Stomach (tissue), 9 donors: Measurements from ENCODE around the gene FLYWCH1. TPM values are rescaled to one million over a fixed set of nuclear protein-coding genes. Genes with fewer than 3 reads are reported as not detected.

Experiments
- DNase-seq, 2 donors: peaks; one replicate each; pipeline versions ENCODE4 v3.0.0 to v3.0.0-alpha.2; 2013 to 2019
- H3K27ac ChIP-seq, 5 donors: fragments of 200-600 bp in 4 of 5; sonication (generic) in 4 of 5; one replicate each; pipeline ENCODE4 v1.5.1; 2013 to 2019; ENCODE audit warnings: mild to moderate bottlenecking in 1 of 5, moderate library complexity in 1 of 5
- H3K27me3 ChIP-seq, 3 donors: fragments of 200-600 bp; sonication (generic); one replicate each; pipeline ENCODE4 v1.5.1; 2017 to 2019; ENCODE audit warnings: mixed run types in 1 of 3
- H3K36me3 ChIP-seq, 4 donors: fragments of 200-600 bp; sonication (generic); 1 replicate in 3 of 4; 2 replicates in 1 of 4; pipeline ENCODE4 v1.5.1; 2016 to 2019
- H3K4me1 ChIP-seq, 4 donors: fragments of 200-600 bp; sonication (generic); one replicate each; pipeline ENCODE4 v1.5.1; 2016 to 2019
- H3K4me3 ChIP-seq, 4 donors: fragments of 200-600 bp; sonication (generic) in 3 of 4; one replicate each; pipeline ENCODE4 v1.5.1; 2016 to 2019; ENCODE audit warnings: mild to moderate bottlenecking in 1 of 4
- H3K9me3 ChIP-seq, 4 donors: fragments of 200-600 bp; sonication (generic); one replicate each; pipeline ENCODE4 v1.5.1; 2016 to 2019
- CTCF ChIP-seq, 7 experiments: fragments of 450-650 bp in 4 of 7; fragments of 200-600 bp in 3 of 7; sonication (generic) in 3 of 7; IDR thresholded peaks; one replicate each; pipeline ENCODE4 v1.5.1; 2016 to 2019; ENCODE audit warnings: antibody characterized with exemption in 7 of 7, control low read depth in 2 of 7, mild to moderate bottlenecking in 1 of 7
- EP300 ChIP-seq: sonication (generic); formaldehyde crosslinking; IDR thresholded peaks from one replicate; pipeline ENCODE4 v1.6.1; 2017; ENCODE audit warnings: antibody characterized with exemption
- POLR2A ChIP-seq, 4 donors: fragments of 450-650 bp; IDR thresholded peaks; one replicate each; pipeline ENCODE4 v1.6.1; 2016; ENCODE audit warnings: antibody characterized with exemption in 4 of 4, control low read depth in 2 of 4, mild to moderate bottlenecking in 1 of 4, moderate library complexity in 1 of 4
- POLR2AphosphoS5 ChIP-seq, 3 donors: sonication (generic); formaldehyde crosslinking; IDR thresholded peaks; one replicate each; pipeline ENCODE4 v1.6.1; 2016; ENCODE audit warnings: antibody characterized with exemption in 3 of 3
- WGBS, 5 donors: extraction: QIAGEN DNeasy Blood & Tissue Kit in 3 of 5; methylation state at CpG; one replicate each; pipeline versions ENCODE4 v1.1.5 to v1.1.7; 2013 to 2018; 5-methylcytosine and 5-hydroxymethylcytosine counted together
- intact Hi-C: fragments of 100-400 bp; cut with DNase I; formaldehyde crosslinking; loops from one replicate; pipeline ENCODE4 v1.15.1; 2023; ENCODE audit warnings: low total_unique reads
- polyA plus RNA-seq, 3 donors: library from polyadenylated mRNA; stranded (reverse); fragments of 200-250 nt; gene quantifications; one replicate each; pipeline ENCODE4 v1.2.3, GENCODE V29; 2013
- total RNA-seq, 5 donors: library from RNA; depleted of rRNA; stranded (reverse); fragments of >200 nt; gene quantifications; one replicate each; pipeline versions ENCODE4 v1.1.0 to v1.2.3, GENCODE V29; 2014 to 2016
- donor health status: healthy with polysubstance abuse.
- donor health status: Bipolar disorder and iron deficiency.
- donor health status: healthy.

FLYWCH1 gene
- total and polyA plus RNA-seq, 8 donors, result 8.1 to 121 (median 17.6) TPM

GRCh38 chr16:2910441-2910969 is 1.2 kb upstream of the FLYWCH1 start:
- H3K4me1 ChIP-seq, result peaks cover 15 to 40% (median 30%) of the 10 kb centered on the region in 4 donors
- no peak overlapping the region for H3K4me3 ChIP-seq
- WGBS, 5 donors, result 68 to 77% (median 74%) methylated on average over 5 of the region's 5 CpGs
- no peak overlapping the region for H3K27ac ChIP-seq
- H3K27me3 ChIP-seq, result no peaks in the 10 kb centered on the region
- no peak for DNase-seq
- TF ChIP-seq POLR2A (IDR thresholded peaks at IDR 0.05) (no peak), EP300 (no peak), CTCF (IDR thresholded peaks at IDR 0.05) (no peak), POLR2AphosphoS5 (IDR thresholded peaks at IDR 0.05) (no peak)
- H3K9me3 ChIP-seq, result no peaks in the 10 kb centered on the region
- intact Hi-C loops, result no loop called here
- H3K36me3 ChIP-seq, result peaks cover 8 to 18% (median 15%) of the 10 kb centered on the region in 4 donors

GRCh38 chr16:2912330-2913199 is 834 bp downstream of the FLYWCH1 start:
- 4 to 9% (median 5%) methylated on average over 21 to 39 of the region's 39 CpGs for WGBS, 5 donors
- Histone ChIP-seq H3K36me3 (peaks cover 11 to 34% (median 30%) of the 10 kb centered on the region in 4 donors), H3K27me3 (no peaks in the 10 kb centered on the region), H3K27ac (peak overlapping the region; percentile 75 to 94 (median 88)), H3K9me3 (no peaks in the 10 kb centered on the region), H3K4me3 (peak overlapping the region; percentile 82 to 88 (median 86)), H3K4me1 (peaks cover 8 to 21% (median 18%) of the 10 kb centered on the region in 4 donors)
- intact Hi-C loops, result no loop called here
- peak; percentile 33 to 75 for DNase-seq
- TF ChIP-seq POLR2AphosphoS5 (IDR thresholded peaks at IDR 0.05) (peak in 2 of 3 donors; percentile 7 to 52), CTCF (IDR thresholded peaks at IDR 0.05) (no peak)

GRCh38 chr16:2913603-2914002 is 1.9 kb downstream of the FLYWCH1 start:
- H3K9me3 ChIP-seq, result no peaks in the 10 kb centered on the region
- no peaks in the 10 kb centered on the region for H3K27me3 ChIP-seq
- WGBS, 5 donors, result 87 to 92% (median 90%) methylated on average over 7 of the region's 7 CpGs
- DNase-seq, result no peak
- H3K4me3 ChIP-seq, result no peak overlapping the region
- H3K36me3 ChIP-seq, result peaks cover 11 to 43% (median 34%) of the 10 kb centered on the region in 4 donors
- intact Hi-C loops, result no loop called here
- H3K4me1 ChIP-seq, result peaks cover 8 to 20% (median 18%) of the 10 kb centered on the region in 4 donors
- TF ChIP-seq POLR2A (IDR thresholded peaks at IDR 0.05) (no peak), EP300 (no peak), POLR2AphosphoS5 (IDR thresholded peaks at IDR 0.05) (no peak), CTCF (IDR thresholded peaks at IDR 0.05) (no peak)
- peak overlapping the region in 2 of 5 donors; percentile 91 to 94 for H3K27ac ChIP-seq

- Histone ChIP-seq H3K36me3 (peaks cover 11 to 46% (median 34%) of the 10 kb centered on the region in 4 donors), H3K4me3 (no peak overlapping the region), H3K27ac (peak overlapping the region in 1 of 5 donors; percentile 94), H3K4me1 (peaks cover 8 to 22% (median 19%) of the 10 kb centered on the region in 4 donors), H3K27me3 (no peaks in the 10 kb centered on the region), H3K9me3 (no peaks in the 10 kb centered on the region)
- 87 to 95% (median 89%) methylated on average over 12 of the region's 12 CpGs for WGBS, 5 donors
- intact Hi-C loops, result no loop called here
- TF ChIP-seq POLR2AphosphoS5 (IDR thresholded peaks at IDR 0.05) (no peak), POLR2A (IDR thresholded peaks at IDR 0.05) (no peak), CTCF (IDR thresholded peaks at IDR 0.05) (no peak), EP300 (no peak)
- no peak for DNase-seq
Observed at GRCh38 chr16:2914233-2914632, 2.5 kb downstream of the FLYWCH1 start.
